ENCODE measurements around the gene PHTF1. TPM values are rescaled to one million over a fixed set of nuclear protein-coding genes. Genes with fewer than 3 reads are reported as not detected.
"Not testable (repeated sequence)": the region's sequence is repeated elsewhere in the genome, so short reads cannot be mapped to it uniquely, and the experiment has no call there.

The PHTF1 gene
- polyA plus RNA-seq, 1 experiment: 7.4 TPM

GRCh38 chr1:113732802-113733201 is 26.5 kb downstream of the PHTF1 start:
- no peak for DNase-seq (ENCODE audit: low read depth)
- Histone ChIP-seq H3K4me3 (ENCODE audit: low read depth, low read length) (no peak overlapping the region), H3K36me3 (ENCODE audit: control insufficient read depth, insufficient read depth, low read length) (peaks cover 1% of the 10 kb centered on the region; the same call in 1 of the 2 replicates), H3K27me3 (ENCODE audit: control insufficient read depth, insufficient read depth, low read length) (no peaks in the 10 kb centered on the region)
- ChIA-PET POLR2A (no interaction called here), CTCF (no interaction called here)
- TF ChIP-seq CTCF (IDR thresholded peaks at IDR 0.05; ENCODE audit: insufficient read depth, low read depth, low read length): no peak

GRCh38 chr1:113721010-113721409 is 38.3 kb downstream of the PHTF1 start:
- Histone ChIP-seq H3K27me3 (ENCODE audit: control insufficient read depth, insufficient read depth, low read length) (no peaks in the 10 kb centered on the region), H3K4me3 (ENCODE audit: low read depth, low read length) (no peak overlapping the region), H3K36me3 (ENCODE audit: control insufficient read depth, insufficient read depth, low read length) (peaks cover 6% of the 10 kb centered on the region)
- POLR2A ChIA-PET: no interaction called here
- no peak for DNase-seq (ENCODE audit: low read depth)
- CTCF ChIA-PET: no interaction called here
- no peak for TF ChIP-seq CTCF (IDR thresholded peaks at IDR 0.05; ENCODE audit: insufficient read depth, low read depth, low read length)

GRCh38 chr1:113718621-113719020 is 40.7 kb downstream of the PHTF1 start:
- H3K4me3 ChIP-seq (ENCODE audit: low read depth, low read length); POLR2A ChIA-PET; DNase-seq (ENCODE audit: low read depth); H3K27me3 ChIP-seq (ENCODE audit: control insufficient read depth, insufficient read depth, low read length); CTCF ChIA-PET; H3K36me3 ChIP-seq (ENCODE audit: control insufficient read depth, insufficient read depth, low read length): not testable (repeated sequence)

- CTCF ChIA-PET; H3K4me3 ChIP-seq (ENCODE audit: low read depth, low read length); H3K27me3 ChIP-seq (ENCODE audit: control insufficient read depth, insufficient read depth, low read length); H3K36me3 ChIP-seq (ENCODE audit: control insufficient read depth, insufficient read depth, low read length); DNase-seq (ENCODE audit: low read depth); POLR2A ChIA-PET: not testable (repeated sequence)
Observed at GRCh38 chr1:113717506-113717905, 41.8 kb downstream of the PHTF1 start.

GRCh38 chr1:113714606-113715269 is 44.5 kb downstream of the PHTF1 start:
- ChIA-PET POLR2A (no interaction called here), CTCF (interaction anchor here (0.6 to 2.0 kb wide), 4 partner anchors 15 to 575 kb away, joined by 3 to 6 read pairs (median 4); no protein-coding TSS in a partner anchor)
- DNase-seq (ENCODE audit: low read depth): no peak
- H3K36me3 ChIP-seq (ENCODE audit: control insufficient read depth, insufficient read depth, low read length): peaks cover 1% of the 10 kb centered on the region
- no peaks in the 10 kb centered on the region for H3K27me3 ChIP-seq (ENCODE audit: control insufficient read depth, insufficient read depth, low read length)
- H3K4me3 ChIP-seq (ENCODE audit: low read depth, low read length): no peak overlapping the region
- TF ChIP-seq CTCF (IDR thresholded peaks at IDR 0.05; ENCODE audit: insufficient read depth, low read depth, low read length): no peak

GRCh38 chr1:113701429-113701828 is 57.9 kb downstream of the PHTF1 start:
- TF ChIP-seq CTCF (IDR thresholded peaks at IDR 0.05; ENCODE audit: insufficient read depth, low read depth, low read length): no peak
- ChIA-PET POLR2A (no interaction called here), CTCF (no interaction called here)
- Histone ChIP-seq H3K27me3 (ENCODE audit: control insufficient read depth, insufficient read depth, low read length) (no peaks in the 10 kb centered on the region), H3K4me3 (ENCODE audit: low read depth, low read length) (no peak overlapping the region), H3K36me3 (ENCODE audit: control insufficient read depth, insufficient read depth, low read length) (0 out of 2 replicates have a peak, but pooled peaks cover 2% of the 10 kb centered on the region)
- no peak for DNase-seq (ENCODE audit: low read depth)

Data from BJ (cell line).